Measurements from ENCODE around the gene CXCL6.

The CXCL6 gene

DNA sequence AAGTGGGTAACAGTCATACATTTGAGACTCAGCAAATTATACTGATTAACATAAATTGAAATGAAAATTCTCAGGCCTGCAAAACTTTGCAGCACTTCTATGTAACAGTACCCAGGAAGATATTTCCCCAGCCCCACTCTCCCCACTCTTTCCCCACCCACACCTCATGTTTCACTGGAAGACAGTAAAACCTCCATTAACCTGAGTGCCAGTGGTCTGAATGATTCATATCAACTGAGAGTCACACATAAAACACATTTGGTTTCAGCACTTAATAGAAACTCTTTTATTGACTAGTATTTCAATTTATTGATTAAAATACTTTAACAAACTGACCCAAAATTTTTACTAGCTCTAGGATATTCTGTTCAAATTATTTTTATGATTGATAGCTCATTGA lies 6.9 kb downstream of the CXCL6 start:
- DNase-seq (ENCODE audit: low read depth): no peak

DNA sequence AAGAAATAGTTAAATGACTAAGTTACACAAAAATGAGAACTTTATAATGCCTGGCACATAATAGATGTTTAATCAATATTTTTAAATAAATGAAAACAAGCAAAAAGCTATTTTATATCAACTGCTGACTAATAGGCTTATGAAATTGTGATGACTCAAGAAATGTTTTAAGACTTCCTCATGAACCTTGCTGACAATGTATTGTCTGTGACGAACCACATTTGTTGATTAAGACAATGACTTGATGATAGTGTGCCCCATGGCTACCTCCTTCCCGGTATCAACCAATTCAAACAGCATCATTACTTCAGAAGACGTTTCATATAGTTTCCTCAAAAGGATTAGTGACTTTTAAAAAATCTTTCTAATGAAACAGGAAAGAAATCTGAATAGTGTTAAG lies 7.9 kb downstream of the CXCL6 start:
- no peak for DNase-seq (ENCODE audit: low read depth)

DNA sequence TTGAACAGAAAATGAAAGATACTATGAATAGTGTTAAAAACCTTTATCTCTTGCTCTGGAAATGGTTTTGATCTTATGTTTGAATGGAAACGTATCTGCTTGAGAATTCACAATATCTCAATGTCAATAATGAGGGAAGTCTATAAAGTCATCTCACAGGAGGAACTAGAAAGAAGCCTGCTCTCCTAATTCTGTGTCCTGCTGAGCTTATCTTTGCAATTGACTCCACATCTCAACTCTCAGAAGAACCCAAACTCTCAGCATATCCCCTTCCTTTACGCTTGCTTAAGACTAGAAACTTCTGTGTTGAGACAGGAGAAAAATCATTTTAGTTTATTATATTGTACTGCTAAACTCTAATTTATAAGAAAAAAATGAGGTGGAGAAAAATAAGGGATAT lies 8.3 kb downstream of the CXCL6 start:
- no peak for DNase-seq (ENCODE audit: low read depth)

DNA sequence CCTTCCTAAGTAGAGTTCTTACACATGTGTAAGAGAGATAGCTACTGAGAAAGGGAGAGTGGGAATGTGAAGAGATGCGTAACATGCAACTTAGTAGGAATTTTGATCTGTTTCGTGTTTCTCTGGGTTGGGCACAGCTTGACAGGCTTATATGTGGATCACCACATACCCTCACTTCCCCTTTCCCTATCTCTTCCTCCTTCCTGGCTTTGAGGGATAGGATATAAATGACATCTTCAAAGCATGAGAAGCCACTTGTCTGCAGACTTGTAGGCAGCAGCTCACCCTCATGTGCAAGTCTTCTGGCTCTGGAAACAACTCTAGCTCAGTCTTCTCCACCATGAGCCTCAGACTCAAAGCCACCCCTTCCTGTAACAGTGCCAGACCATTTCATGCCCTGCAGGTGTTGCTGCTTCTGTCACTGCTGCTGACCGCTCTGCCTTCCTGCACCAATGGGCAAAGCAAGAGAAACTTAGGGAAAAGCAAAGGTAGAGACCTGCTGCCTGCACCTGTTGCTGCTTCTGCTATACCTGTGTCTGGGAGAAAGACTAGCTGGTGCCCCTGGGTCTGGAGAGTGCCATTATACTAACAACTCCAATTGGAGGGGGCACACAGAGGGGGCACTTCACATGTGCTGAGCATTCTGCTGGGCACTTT lies 11.2 kb downstream of the CXCL6 start:
- no peak for DNase-seq (ENCODE audit: low read depth)

DNA sequence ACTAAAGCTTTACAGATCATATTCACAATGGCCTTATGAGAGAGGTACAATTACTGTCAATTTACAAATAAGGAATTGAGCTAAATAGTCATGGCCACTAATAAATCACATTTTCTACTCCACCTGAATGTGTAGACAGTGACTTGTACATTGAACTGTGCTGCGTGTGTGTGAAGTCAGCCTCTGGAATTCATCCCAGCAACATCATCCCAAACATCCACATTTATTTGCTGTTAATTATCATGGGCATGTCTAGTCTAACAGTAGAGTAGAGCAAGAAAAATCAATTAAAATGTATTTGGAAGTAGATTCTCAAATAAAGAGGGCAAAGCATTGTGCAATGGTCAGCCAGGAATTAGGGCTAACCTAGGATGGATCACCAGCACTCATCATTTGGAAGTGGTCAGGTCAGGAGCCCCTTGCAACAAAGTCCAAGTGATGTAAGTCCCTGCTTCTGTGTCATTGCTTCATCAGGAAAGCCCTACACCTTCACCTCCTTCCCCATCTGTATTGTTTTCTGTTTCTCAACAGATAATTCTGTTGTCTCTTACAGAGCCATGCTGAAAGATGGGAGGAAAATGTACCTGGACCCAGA lies 11.8 kb downstream of the CXCL6 start:
- no peak for DNase-seq (ENCODE audit: low read depth)

DNA sequence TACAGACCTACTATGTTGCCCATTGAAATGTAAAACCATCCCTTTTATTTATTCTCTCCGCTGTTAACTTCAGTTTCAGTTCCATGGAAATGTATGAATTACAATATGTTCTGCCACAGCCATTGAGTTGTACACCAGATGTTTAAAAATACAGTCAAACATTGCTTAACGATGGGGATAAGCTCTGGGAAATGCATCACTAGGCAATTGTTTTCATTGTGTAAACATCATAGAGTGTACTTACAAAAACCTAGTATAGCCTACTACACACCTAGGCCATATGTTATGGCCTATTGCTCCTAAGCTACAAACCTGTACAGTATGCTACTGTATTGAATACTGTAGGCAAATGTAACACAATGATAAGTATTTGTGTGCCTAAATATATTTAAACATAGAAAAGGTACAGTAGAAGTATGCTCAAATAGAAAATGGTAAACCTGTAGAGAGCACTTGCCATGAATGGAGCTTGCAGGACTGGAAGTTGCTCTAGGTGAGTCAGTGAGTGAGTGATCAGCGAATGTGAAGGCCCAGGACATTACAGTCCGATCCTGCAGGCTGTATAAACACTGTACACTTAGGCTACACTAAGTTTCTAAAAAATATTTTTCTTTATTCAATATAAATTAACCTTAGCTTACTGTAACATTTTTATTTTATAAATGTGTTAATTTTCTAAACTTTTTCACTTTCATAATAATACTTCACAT lies 13.9 kb downstream of the CXCL6 start:
- no peak for DNase-seq (ENCODE audit: low read depth)

DNA sequence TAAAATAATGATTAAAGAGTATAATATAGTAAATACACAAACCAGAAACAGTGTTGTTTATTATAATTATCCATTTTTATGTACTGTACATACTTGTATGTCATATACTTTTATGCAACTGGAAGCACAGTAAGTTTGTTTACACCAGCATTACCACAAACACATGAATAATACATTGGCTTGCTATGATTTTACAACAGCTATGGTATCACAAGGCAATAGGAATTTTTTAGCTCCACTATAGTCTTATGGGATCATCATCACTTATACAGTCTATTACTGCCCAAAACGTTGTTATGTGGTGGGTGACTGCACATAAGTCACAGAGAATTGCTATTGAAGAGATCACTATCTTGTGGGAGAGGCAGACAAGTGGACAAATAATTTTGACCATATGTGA lies 14.8 kb downstream of the CXCL6 start:
- DNase-seq (ENCODE audit: low read depth): no peak

DNA sequence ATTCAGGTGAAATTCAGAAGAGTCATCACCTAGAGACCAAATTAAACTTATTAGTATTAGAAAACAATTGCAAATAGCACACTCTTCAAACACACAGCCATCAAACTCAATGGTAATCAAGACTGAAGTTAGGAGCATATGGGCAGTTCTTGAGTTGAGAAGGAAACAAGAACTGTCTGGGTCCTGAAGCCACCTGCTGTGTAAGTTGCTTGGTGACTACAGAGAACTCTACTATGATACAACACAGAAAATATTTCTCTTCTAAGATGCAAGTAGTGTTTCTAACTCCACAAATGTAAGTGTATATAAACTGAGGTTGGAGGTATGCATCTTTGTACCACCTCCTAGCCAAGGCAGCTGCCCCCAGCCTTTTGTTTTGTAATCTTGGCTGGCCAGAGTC lies 16.3 kb downstream of the CXCL6 start:
- DNase-seq (ENCODE audit: low read depth): no peak

DNA sequence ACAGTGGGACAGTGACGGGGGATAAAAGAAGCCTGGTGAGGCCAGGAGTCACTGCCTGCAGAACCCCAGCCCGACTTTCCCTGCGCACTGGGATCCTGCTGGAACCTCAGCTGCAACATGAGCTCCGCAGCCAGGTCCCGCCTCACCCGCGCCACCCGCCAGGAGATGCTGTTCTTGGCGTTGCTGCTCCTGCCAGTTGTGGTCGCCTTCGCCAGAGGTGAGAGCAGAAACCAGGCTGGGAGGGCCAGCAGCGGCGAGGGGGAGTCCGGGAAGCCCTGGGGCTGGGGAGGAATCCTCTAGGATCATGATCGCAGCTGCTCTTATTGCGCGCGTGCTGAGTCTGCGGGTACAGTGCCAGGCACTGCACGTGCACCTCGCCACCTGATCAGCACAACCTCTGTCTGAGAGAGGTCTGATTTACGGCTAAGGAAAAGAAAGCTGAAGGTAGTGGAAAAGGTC lies 16.8 kb downstream of the CXCL6 start, which contains the start of gene PF4V1:
Gene PF4V1 (plus strand): TSS at position 51 of the 459 bp plus-strand sequence. CDS start 67 bp downstream, at position 118.
- no peak for DNase-seq (ENCODE audit: low read depth)

DNA sequence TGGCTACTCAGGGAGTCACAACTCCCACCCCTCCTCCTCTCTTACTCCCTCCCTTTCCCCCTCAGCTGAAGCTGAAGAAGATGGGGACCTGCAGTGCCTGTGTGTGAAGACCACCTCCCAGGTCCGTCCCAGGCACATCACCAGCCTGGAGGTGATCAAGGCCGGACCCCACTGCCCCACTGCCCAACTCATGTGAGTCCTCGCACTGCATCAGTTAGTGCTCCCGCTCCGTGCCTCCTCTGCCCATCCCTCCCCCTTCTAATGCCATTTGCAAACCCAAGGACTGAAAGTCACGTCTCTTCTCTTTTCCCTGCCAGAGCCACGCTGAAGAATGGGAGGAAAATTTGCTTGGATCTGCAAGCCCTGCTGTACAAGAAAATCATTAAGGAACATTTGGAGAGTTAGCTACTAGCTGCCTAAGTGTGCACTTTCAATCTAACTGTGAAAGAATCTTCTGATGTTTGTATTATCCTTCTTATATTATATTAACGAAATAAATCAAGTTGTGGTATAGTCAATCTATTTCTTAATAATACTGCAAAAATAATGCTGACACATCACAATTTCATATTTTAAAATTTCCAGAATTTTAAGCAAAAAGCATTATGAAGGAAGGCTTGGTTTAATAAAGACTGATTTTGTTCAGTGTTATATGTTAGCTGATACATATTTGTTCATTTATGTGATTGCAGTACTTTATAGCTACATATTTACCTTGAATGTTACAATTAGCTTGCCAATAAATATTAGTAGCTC lies 17.4 kb downstream of the CXCL6 start:
- no peak for DNase-seq (ENCODE audit: low read depth)

DNA sequence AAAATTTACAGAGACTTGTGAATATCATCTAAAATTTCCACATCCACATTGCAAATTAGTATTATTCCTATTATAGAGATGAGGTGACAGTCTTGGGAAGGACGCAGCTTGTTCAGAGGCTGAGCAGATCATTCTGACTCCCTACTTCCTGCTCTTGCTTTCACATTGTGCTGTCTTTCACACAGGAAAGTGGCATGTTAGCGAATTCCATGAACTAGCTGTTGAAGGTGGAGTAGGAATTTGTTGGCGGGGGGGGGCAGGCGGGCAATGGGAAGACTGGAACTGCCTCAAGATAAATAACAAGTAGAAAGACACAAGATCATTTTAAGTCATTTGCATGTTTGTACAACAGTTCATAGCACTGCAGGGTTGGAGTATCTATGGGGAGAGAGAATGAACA lies 18.9 kb downstream of the CXCL6 start:
- no peak for DNase-seq (ENCODE audit: low read depth)

DNA sequence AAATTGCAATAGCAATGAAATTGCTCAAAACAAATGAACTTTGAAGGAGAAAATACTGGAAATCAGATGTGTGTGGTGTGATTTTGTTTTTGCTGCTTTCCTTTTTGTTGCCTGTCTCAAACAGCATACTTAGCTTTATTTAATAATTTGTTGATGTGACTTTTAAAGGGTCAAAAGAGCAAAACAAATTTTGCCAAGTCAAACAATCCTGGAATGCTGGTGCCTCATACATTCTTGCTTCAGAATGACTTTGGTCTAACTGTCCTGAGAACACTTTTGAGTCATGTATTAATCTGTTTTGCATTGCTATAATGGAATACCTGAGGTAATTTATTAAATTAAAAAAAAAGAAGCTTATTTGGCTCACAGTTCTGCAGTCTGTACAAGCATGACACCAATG lies 20.0 kb downstream of the CXCL6 start:
- DNase-seq (ENCODE audit: low read depth): no peak

DNA sequence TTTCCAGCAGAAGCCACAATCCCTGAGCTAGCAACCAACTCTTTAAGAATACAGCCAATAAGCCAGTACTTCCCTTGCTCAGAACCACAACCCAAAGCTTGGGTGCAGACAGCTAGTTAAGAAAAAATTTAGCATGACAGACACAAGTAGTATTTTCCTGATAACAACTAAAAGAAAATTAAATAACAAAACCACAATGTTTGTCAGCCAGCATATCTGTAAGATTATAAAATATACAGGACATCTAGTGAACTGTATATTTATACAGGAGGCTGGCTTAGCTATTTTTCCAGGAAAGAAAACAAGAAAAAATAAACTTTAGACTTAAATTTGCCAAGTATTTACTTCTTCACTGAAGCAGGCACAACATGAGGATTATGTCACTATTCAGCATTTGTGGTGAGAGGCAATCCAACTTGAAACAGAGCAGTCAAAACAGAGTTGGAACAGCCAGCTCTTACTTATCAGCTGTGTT lies 23.2 kb downstream of the CXCL6 start:
- no peak for DNase-seq (ENCODE audit: low read depth)

DNA sequence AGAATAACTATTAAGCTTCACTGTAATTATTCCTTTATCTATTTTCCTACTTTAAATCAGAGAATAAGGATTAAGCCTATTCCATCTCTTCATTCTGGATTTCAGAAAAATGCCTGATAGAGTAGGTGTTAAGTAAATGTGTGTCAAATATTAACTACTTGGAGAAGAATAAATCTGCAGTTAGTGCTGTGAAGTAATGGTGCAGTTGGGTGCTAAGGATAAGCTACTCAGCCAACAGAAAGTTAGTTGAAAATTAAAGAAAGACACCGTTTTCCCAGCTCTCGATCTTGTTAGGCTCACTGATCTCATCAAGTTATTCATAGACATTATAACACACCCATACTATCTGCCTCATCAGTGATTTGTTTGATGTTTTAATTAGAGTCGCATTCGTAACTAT lies 23.7 kb downstream of the CXCL6 start:
- no peak for DNase-seq (ENCODE audit: low read depth)

DNA sequence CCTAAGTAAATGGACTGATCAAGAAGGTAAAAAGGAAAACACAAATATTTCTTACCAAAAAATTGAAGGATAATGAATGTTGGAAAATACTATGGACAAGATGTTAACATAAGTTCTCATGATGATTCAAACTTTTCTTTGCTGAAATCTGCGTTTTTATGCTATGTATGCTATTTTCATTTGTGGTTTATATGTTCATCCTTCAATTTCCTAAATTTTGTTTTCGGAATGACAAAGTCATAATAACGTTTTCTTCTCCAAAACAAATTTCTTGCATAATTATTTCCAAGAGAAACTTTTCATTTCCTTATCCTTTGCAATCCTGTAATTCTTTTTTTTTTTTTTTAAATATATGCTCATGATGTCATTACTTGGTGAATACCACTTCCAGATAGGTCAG lies 24.4 kb downstream of the CXCL6 start:
- DNase-seq (ENCODE audit: low read depth): no peak

DNA sequence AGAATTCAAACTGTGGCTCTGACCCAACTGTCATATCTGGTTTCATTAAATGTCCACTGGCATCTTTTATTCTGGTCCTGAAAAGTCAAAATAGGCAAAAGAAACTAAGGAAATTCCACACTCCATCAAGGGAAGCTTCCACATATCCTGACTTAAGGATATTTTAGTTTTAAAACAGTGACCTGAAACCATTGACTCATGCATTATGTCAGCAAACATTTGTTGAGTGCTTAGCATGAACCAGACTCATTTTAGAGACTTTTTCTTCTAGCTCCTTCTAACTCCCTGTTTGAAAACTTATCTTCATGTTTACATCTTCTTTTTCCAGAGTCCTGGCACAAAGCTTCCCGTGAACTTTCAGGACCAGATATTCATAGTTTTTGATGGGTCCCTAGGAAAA lies 25.8 kb downstream of the CXCL6 start:
- no peak for DNase-seq (ENCODE audit: low read depth)

DNA sequence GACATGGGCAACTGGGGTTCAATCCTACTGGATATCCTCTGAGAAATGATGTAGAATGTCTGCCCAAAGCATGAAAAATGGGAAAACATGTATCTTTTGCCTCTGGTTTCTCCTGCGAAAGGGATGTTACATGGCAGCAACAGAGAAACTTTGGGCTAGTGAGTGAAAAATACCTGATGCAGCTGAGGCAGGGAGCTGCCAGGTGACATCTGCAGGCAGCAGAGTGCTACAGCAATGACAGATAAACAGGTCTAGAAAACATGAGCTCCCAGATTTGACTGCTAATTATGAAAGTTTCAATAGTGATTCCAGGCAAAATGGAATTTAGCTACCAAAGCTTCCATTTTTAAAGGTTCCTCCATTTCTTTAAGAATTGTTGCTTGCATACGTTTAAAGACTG lies 27.9 kb downstream of the CXCL6 start:
- no peak for DNase-seq (ENCODE audit: low read depth)

DNA sequence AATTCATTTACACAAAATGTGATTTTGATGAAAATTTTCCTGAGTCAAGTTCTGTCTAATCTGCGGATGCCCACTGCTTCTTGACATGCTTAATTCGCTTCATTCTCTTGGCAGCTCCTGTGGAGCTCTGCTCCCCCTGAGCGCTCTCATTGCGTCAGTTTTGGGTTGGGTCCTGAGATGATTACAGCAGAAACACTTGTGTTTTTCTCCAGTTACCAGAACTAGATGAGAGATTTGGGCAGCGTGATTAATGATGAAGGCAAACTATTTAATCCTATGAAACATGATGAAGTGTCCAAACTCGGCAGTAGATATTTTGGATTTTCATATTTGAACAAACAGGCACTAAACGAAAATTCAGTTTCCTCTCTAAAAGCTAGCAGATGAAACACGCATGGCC lies 28.5 kb downstream of the CXCL6 start:
- no peak for DNase-seq (ENCODE audit: low read depth)

DNA sequence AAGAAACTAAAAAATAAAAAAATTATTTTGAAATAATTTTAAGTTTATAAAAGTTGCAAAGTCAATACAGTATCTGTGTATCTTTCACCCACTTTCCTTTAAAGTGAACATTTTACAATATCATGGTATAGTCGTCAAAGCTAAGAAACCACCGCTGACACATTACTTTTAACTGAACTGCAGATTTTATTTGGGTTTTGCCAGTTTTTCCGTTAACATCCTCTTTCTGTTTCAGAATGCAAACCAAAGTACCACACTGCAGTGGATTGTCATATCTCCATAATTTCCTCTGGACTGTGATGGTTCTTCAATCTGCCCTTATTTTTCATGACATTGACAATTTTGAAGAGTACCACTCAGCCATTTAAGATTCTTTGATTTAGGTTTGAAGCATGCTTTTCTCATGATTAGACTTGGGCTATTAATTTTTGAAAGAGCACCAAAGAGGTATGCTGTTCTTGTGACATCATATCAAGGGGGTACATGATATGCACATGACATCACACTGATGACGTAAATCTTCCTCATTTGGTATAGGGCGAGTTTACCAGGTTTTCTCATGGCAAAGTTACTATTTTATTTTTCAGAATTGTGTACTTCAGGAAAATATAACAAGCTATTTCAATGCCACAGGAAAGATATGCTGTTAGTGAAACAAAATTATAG lies 29.1 kb downstream of the CXCL6 start:
- no peak for DNase-seq (ENCODE audit: low read depth)

DNA sequence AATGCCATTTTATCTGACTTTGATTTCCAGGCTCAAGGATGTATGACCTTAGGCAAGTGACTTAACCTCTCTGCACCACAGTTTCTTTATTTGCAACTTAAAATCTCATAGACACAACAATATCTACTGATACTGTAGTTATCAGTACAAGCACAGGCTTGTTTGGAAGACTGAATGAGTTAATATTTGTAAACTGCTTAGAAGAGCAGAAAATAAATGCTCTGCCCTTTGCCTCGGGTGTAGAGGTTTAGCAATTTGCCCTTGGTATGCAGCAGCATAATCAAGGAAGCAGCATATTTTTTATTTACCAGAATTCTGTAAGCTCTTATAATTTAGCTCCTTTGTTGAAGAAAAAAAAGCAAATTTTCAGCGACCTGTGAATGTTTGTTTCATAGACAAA lies 29.8 kb downstream of the CXCL6 start:
- DNase-seq (ENCODE audit: low read depth): no peak

DNA sequence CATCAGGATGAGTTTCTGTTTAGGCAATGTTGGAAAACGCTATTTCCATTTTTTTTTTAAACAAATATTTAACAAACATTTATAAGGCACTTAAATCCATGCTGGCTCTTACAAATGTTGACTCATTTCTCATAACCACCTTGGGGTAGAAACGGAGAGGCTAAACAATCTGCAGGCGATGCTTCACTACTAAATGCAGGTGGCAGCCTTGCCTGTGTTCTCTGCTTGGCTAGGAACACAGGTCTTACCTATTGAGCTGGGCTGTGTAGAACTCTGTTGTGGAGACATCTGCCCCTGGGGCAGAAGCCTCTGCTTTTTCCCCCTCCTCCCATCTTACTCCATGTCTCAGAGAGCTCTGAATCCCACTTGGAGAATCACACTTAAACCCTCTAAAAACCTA lies 31.3 kb downstream of the CXCL6 start:
- DNase-seq (ENCODE audit: low read depth): no peak

Measured in stimulated activated CD4-positive, alpha-beta T cell treated with anti-CD3 and anti-CD28 coated beads, Interleukin-2, amount 100 ng/mL, for 4 hours (primary cell).